NCI-H2171 (cell line): ENCODE results near the gene EDN2.

Source experiments
- DNase-seq: peaks from one replicate; lab custom pipeline; 2025; lab: John Stamatoyannopoulos, UW

Gene EDN2

GRCh38 chr1:41464885-41465284 lies 19.6 kb downstream of the EDN2 start:
- DNase-seq = peak; percentile 96

DNA sequence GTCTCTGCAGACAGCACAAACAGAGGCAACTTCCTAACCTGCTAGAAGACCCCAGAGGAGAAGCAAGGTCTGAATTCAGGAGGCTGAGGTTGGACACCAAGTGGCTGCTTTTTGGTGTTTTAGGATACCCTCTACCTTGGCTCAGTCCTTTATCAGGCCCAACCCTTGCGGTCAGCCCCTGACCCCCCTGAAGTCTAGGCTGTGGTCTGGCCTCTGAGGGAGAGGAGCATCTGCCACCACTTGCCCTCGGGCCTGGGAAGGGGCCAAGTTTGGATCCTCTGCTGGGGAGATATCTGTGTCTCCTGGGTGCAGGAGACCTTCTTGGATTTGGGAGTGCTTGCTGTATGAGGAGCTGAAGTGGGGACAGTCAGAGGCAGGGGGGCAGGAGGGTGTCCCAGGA lies 21.0 kb downstream of the EDN2 start:
- no peak for DNase-seq

DNA sequence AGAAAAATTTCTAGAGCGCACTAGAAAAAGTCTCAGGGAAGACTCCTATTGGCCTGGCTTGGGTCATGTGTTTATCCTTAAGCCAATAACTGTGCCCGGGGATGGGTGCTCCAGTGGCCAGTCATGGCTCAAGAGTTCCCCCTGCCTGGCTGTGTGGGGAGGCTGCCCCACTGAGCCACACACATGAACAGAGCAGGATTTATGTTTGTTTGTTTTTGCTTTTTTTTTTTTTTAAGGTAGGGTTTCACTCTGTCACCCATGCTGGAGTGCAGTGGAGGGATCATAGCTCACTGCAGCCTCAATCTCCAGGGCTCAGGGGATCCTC lies 21.8 kb downstream of the EDN2 start:
- no peak for DNase-seq

DNA sequence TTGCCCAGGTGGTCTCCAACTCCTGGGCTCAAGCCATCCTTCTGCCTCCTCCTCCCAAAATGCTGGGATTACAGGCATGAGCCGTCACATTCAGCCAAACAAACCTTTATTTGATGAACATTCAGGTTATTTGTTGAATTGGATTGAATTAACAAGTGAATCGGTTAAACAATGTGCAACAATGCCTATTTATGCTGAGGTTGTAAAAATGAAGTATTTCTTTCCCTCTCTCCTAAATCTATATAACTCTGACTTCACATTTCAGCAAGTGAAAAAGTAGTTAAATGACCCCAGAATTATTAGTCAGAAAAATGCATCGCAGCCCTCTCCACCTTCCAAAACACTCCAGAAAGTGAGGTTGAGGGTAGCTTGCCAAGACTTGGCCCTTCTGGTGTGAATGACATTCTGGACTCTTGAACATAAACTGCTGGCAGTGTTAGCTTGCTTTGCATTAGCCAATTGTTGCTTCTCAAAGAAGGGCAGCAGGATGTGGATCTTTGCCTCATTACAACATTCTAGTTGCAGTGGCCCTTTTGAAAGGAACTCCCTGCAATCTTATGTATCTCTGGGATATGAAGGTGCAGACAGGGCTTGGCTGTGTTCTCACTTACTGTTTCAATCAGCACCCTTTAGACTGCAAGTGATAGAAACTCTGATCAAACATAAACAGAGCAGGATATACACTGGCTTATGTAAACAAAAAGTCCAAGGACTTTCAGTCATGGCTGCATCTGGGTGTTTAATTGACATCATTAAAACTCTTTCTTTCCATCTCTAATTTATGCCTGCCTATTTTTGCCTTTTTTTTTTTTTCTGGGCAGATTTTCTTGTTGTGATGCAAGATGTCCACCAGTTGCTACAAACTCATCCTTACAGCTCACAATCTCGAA lies 22.4 kb downstream of the EDN2 start:
- no peak for DNase-seq

DNA sequence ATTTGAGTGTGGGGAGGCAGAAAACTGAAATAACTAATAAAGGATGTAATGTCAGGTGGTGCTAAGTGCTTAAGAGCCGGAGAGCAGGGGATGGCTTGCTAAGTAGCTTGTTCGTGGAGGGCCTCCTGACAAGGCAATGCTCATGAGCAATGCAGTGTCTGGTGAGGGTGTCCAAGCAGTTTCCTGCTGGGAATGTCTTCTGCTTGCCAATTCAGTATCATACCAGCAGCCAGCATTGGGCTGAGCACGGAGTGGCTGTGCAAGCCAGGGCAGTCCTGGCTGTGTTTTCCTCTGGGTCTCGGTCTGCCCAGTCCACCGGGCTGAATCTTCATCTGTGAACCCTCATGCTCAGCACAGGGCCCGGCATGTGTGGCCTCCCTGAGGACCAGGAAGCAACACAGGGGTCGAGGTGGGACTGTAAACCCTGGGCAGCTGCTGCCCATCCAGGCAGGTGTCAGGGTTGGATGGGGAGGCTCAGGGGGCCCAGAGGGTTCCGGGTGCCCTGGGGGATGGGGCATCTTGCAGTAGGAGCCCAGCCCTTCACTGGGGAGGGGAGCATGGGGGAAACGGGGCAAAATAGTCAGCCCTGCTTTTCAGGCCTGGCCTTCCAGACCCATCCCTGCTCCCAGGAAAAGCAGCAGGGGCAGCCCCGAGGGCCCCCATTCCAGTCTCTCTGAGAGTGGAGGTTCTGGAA lies 27.5 kb downstream of the EDN2 start:
- DNase-seq = no peak

GRCh38 chr1:41455479-41456332 lies 28.8 kb downstream of the EDN2 start:
- DNase-seq = no peak

DNA sequence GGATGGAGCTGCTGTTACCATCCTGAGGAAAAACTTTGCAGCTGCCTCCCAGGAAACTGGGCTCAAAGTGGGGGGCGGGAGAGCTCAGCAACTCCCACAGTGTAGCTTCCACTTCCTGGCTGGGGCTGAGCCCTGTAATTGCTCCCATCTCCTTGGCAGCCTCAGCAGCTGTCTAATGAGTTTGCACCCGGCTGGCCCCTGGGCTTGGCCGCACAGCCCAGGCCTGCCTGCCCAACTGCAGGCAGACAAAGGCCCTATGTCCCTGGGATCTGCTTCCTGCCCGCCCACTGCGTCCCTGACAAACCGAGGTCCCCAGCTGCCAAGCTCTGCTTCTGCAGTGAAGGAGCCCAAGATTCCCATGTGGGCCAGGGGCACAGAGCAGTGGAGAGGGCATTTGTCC lies 30.1 kb downstream of the EDN2 start:
- DNase-seq = no peak

DNA sequence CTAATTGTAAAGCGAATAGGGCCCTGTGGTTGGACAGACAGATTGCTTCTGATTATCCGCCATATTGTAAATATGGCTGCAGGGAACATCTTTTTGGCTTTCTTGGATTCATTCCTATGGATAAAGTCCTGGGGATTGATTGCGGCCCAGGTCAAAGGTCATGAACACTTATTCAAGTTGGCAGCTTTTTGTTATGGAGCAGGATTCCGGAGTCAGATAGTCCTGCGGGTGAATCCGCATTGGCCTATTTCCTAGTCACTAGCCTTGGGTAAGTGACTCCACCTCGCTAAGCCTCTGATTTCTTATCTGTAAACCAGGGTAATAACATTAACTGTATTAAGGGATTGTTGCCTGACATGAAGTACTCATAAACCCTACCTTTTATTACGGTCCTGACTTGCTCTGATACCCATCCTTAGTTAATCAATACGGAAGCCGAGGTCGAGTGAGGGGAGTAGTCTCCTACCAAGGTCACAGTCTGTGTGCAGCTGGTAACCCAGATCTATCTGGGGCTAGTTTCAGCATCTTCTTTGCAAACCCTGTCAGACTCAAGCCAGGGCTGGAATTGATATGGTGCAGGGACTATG lies 31.7 kb downstream of the EDN2 start:
- no peak for DNase-seq

DNA sequence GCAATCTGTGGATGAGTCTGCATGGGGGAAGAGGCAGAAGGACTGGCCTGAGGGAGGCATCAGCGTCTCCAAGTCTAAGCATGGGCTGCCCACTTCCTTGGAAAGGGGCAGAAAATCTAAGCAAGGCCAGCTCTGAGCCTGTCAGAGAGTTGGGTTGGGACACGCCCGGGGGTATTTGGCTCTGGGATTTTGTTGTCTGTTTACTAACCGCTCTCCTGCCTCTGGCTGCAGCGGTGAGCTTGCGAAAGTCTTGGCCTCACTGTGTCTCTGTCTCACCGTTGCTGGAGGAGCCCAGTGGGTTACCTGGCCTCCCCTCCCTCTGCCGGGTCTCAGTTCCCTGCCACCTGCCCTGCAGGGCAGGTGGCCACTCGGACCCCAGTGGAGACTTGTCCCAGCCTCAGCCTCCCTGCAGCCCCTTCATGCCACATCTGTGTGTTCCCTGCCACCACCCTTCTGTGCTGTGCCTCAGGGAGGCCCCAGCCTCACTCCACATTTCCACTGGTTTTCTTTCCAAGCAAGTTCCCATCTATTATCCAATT lies 33.7 kb downstream of the EDN2 start:
- no peak for DNase-seq

DNA sequence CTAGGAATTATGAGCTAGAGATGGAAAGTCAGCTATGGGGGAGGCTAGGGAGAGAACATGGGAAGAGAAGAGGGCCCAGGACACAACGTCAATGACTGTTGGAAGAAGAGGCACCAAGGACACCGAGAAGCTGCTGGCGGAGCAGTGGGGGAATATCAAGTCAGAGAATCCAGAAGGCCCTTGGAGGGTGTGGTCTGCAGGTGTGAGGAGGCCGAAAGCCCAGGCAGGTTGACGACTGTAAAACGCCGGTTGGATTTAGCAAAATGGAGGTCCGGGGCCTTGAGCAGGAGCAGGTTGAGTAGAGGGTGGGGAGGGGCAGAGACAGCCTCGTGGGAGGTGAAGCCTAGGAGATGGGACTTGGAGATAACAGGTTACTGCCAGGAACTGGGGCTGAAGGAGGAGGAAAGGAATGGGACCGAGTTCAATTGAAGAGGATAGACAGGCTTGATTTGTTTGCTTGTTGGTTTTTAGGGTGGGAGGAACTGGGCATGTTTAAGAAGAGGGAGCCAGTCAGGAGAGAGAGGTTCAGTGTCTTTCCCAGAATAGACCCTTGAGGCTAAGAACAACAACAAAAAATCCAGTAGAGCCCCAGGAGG lies 35.1 kb downstream of the EDN2 start:
- DNase-seq = no peak

- DNase-seq = peak; percentile 20
Observed at GRCh38 chr1:41448821-41449220, 35.7 kb downstream of the EDN2 start.

GRCh38 chr1:41447995-41448770 lies 36.3 kb downstream of the EDN2 start:
- DNase-seq = peak; percentile 64

DNA sequence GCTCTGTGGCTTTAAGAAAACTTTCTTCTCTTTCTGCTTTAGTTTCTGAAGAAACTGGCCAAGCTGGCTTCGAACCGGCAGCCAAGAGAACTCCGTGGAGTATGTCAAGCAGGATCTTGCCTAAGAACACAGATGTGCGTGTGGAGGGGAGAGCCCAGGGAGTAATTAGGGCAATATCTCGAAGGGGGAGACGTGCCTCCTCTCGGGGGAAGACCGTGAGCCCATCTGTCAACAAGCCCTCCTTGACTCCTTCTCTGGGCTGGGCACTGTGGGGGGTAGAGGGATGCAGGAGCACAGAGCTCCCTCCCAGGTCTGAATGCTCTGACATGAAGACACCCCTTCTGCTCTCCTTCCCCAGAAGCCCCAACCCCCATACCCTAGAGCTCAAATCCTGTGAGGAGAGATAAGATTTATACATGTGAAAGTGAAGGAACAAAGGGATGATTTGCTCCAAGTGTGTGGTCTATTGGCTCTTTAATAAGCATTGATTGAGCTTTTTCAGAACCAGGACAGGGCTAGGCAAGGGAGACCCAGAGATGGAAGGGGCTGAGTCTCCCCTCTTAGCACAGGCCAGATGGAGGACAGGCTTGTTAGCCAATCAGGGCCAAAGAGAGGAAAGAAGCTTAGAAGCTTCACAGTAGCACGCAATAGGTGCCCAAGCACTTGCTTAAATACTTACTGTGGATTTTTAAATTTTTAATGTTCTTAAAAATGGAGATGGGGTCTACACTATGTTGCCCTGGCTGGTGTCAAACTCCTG lies 37.5 kb downstream of the EDN2 start:
- peak; percentile 77 for DNase-seq

DNA sequence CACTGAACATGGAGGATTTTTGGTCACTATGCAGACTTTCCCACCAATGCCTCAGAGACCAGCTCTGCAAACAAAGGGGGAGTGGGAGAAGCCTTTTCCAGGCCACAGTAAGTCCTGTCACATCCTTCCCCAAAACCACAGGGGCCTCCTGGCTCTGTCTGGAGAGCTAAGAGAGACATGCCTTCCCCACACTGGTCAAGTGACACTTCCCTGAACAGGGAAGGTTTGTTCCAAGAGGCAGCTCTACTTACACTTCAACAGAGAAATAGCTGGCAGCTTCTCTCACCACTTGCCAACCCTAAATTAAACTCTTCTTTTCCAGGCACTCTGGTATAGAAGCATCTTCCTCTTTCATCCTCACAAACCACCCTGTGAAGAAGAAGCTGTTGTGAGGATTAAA lies 39.7 kb downstream of the EDN2 start:
- DNase-seq = no peak

- no peak for DNase-seq
Observed at GRCh38 chr1:41444246-41444645, 40.2 kb downstream of the EDN2 start.

DNA sequence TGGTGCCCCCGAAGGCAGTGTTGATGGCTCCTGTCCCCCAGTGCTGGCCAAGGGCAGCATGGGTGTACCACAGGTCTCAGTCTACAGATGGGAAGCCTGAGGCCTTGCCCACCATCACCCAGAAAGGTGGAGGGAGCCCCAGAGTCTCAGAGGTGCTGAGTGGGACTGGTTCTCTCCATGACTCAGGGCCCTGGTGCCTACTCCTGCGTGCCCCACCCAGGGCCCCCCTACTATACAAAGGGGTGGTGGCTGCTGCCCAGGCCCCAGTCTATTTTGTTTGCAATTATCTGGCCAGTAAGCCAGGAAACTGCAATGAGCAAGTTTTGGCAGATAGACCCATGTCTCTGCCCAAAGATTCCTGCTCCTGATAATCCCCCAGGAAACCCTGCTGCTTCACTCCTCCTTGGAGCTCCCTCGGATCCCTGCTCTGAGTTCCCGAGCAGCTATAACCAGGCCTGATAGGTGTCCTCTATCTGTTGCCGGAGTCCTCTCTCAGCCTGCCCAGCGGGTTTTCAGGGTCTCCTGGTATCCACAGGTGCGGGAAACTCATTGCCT lies 41.7 kb downstream of the EDN2 start:
- no peak for DNase-seq

- DNase-seq = no peak
Observed at GRCh38 chr1:41440321-41441085, 44.0 kb downstream of the EDN2 start.

- no peak for DNase-seq
Observed at GRCh38 chr1:41439234-41439633, 45.2 kb downstream of the EDN2 start.

- DNase-seq = no peak
Observed at GRCh38 chr1:41438711-41439110, 45.8 kb downstream of the EDN2 start.
